DOHH2 (cell line): ENCODE measurements around the gene KCNS1.

Source experiments
- EZH2phosphoT487 ChIP-seq: fragments of 200-600 bp; sonication (generic); IDR thresholded peaks from 2 replicates; pipeline ENCODE4 v1.6.1; 2017; ENCODE audit warnings: borderline replicate concordance, mild to moderate bottlenecking, antibody characterized with exemption, low read length, moderate library complexity, mixed read lengths
- TF ChIP-seq, protein P1 (sequence below): fragments of 200-600 bp; sonication (generic); IDR thresholded peaks from one replicate; pipeline ENCODE4 v1.5.1; 2014; ENCODE audit warnings: antibody characterized with exemption, mild to moderate bottlenecking, low read depth, low read length; ENCODE audit not compliant: poor library complexity, severe bottlenecking

DNA sequence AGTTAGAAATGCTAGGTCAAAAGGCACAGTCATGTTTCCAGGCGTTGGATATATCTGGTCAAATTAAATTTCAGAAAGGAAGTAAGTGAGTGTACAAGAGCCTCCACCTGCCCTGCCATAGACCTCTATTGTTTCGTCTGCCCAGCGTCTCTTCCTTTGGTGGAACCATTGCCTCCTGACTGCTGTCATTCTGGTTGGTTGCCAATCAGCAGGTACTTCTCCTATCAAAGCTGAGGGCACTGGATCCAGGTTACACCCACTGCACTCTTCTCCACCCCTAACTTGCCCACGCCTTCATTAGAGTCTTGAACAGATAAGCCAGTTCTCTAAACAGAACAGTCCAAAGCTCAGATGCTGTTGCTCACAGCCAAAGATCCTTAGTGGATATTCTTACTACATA is 16.7 kb upstream of the KCNS1 start:
- TF ChIP-seq, protein P1, sequence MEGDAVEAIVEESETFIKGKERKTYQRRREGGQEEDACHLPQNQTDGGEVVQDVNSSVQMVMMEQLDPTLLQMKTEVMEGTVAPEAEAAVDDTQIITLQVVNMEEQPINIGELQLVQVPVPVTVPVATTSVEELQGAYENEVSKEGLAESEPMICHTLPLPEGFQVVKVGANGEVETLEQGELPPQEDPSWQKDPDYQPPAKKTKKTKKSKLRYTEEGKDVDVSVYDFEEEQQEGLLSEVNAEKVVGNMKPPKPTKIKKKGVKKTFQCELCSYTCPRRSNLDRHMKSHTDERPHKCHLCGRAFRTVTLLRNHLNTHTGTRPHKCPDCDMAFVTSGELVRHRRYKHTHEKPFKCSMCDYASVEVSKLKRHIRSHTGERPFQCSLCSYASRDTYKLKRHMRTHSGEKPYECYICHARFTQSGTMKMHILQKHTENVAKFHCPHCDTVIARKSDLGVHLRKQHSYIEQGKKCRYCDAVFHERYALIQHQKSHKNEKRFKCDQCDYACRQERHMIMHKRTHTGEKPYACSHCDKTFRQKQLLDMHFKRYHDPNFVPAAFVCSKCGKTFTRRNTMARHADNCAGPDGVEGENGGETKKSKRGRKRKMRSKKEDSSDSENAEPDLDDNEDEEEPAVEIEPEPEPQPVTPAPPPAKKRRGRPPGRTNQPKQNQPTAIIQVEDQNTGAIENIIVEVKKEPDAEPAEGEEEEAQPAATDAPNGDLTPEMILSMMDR, result peak; percentile 8
- TF ChIP-seq EZH2phosphoT487, result no peak
